ENCODE measurements around the gene ELAVL3. TPM values are rescaled to one million over a fixed set of nuclear protein-coding genes. Genes with fewer than 3 reads are reported as not detected.
"Not testable (repeated sequence)": the region's sequence is repeated elsewhere in the genome, so short reads cannot be mapped to it uniquely, and the experiment has no call there.

The ELAVL3 gene
- total RNA-seq, 3 donors from 2014 or later, result not detected

- H3K27ac ChIP-seq, result peak overlapping the region; percentile 80 to 83
- H3K36me3 ChIP-seq, result peaks cover 17% of the 10 kb centered on the region
- H3K4me3 ChIP-seq, result no peak overlapping the region
- no peaks in the 10 kb centered on the region for H3K9me3 ChIP-seq
- intact Hi-C loops (cut with DNase I; ENCODE audit: low total_unique reads), result no loop called here
- DNase-seq (ENCODE audit: low spot score in 2 of 2), result peak in 1 of 2 donors; percentile 51
- no peaks in the 10 kb centered on the region for H3K27me3 ChIP-seq
- TF ChIP-seq CTCF (IDR thresholded peaks at IDR 0.05) (no peak), POLR2AphosphoS5 (IDR thresholded peaks at IDR 0.05) (no peak), POLR2A (IDR thresholded peaks at IDR 0.05) (no peak)
- no peaks in the 10 kb centered on the region for H3K4me1 ChIP-seq
Observed at GRCh38 chr19:11444059-11444458, 36.8 kb downstream of the ELAVL3 start.

- no peak for DNase-seq (ENCODE audit: low spot score in 2 of 2)
- Histone ChIP-seq H3K36me3 (no peaks in the 10 kb centered on the region), H3K4me3 (no peak overlapping the region), H3K27me3 (no peaks in the 10 kb centered on the region), H3K9me3 (no peaks in the 10 kb centered on the region), H3K4me1 (peaks cover 0 to 10% of the 10 kb centered on the region in 2 donors), H3K27ac (no peak overlapping the region)
- intact Hi-C loops (cut with DNase I; ENCODE audit: low total_unique reads), result no loop called here
- no peak for TF ChIP-seq POLR2AphosphoS5 (IDR thresholded peaks at IDR 0.05)
- TF ChIP-seq CTCF (IDR thresholded peaks at IDR 0.05), result no peak
- TF ChIP-seq POLR2A (IDR thresholded peaks at IDR 0.05), result no peak
Observed at GRCh38 chr19:11437955-11438354, 42.9 kb downstream of the ELAVL3 start.

- peaks cover 0 to 10% of the 10 kb centered on the region in 2 donors for H3K4me1 ChIP-seq
- no peak for DNase-seq (ENCODE audit: low spot score in 2 of 2)
- TF ChIP-seq CTCF (IDR thresholded peaks at IDR 0.05), result no peak
- no peak for TF ChIP-seq POLR2AphosphoS5 (IDR thresholded peaks at IDR 0.05)
- no peak for TF ChIP-seq POLR2A (IDR thresholded peaks at IDR 0.05)
Observed at GRCh38 chr19:11435833-11436313, 45.0 kb downstream of the ELAVL3 start.

GRCh38 chr19:11435057-11435832 lies 45.6 kb downstream of the ELAVL3 start, which contains the start of the genes ODAD3 and PRKCSH:
Gene ODAD3, minus strand, starts transcription at chr19:11435121. Its CDS starts 105 bp downstream, at chr19:11435016.
Gene PRKCSH, plus strand, starts transcription at chr19:11435635. Its CDS starts 483 bp downstream, at chr19:11436118.
- peaks cover 0 to 10% of the 10 kb centered on the region in 2 donors for H3K4me1 ChIP-seq
- H3K27ac ChIP-seq, result peak within 1 kb of the TSS; percentile 65 to 88
- no peaks in the 10 kb centered on the region for H3K27me3 ChIP-seq
- intact Hi-C loops (cut with DNase I; ENCODE audit: low total_unique reads), result no loop called here
- H3K9me3 ChIP-seq, result no peaks in the 10 kb centered on the region
- H3K4me3 ChIP-seq, result peak within 1 kb of the TSS; percentile 66 to 82 (median 73)
- H3K36me3 ChIP-seq, result no peaks in the 10 kb centered on the region
- DNase-seq (ENCODE audit: low spot score in 2 of 2), result peak; percentile 99
- TF ChIP-seq POLR2A (IDR thresholded peaks at IDR 0.05) (no peak), CTCF (IDR thresholded peaks at IDR 0.05) (peak; percentile 98 to 99 (median 99)), POLR2AphosphoS5 (IDR thresholded peaks at IDR 0.05) (peak; percentile 99 to 100 (median 99))

More at GRCh38 chr19:11435833-11436313, 45.0 kb downstream of the ELAVL3 start:
- Histone ChIP-seq H3K4me3 (peak overlapping the region; percentile 66 to 82 (median 73)), H3K27ac (peak overlapping the region; percentile 37 to 88), H3K36me3 (no peaks in the 10 kb centered on the region), H3K9me3 (no peaks in the 10 kb centered on the region), H3K27me3 (no peaks in the 10 kb centered on the region)
- intact Hi-C loops (cut with DNase I; ENCODE audit: low total_unique reads), result no loop called here

GRCh38 chr19:11434703-11435056 lies 46.2 kb downstream of the ELAVL3 start:
- Histone ChIP-seq H3K4me3 (peak overlapping the region; percentile 66 to 82 (median 73)), H3K4me1 (peaks cover 0 to 10% of the 10 kb centered on the region in 2 donors), H3K27ac (peak overlapping the region; percentile 65 to 88), H3K36me3 (no peaks in the 10 kb centered on the region), H3K27me3 (no peaks in the 10 kb centered on the region), H3K9me3 (no peaks in the 10 kb centered on the region)
- intact Hi-C loops (cut with DNase I; ENCODE audit: low total_unique reads), result no loop called here
- DNase-seq (ENCODE audit: low spot score in 2 of 2), result no peak
- TF ChIP-seq POLR2AphosphoS5 (IDR thresholded peaks at IDR 0.05) (no peak), CTCF (IDR thresholded peaks at IDR 0.05) (no peak)

GRCh38 chr19:11433526-11433925 lies 47.3 kb downstream of the ELAVL3 start:
- H3K4me1 ChIP-seq, result peaks cover 0 to 10% of the 10 kb centered on the region in 2 donors
- DNase-seq (ENCODE audit: low spot score in 2 of 2); H3K27me3 ChIP-seq; H3K27ac ChIP-seq; intact Hi-C loops (cut with DNase I; ENCODE audit: low total_unique reads); H3K36me3 ChIP-seq; H3K9me3 ChIP-seq; H3K4me3 ChIP-seq: not testable (repeated sequence)
